SK-N-MC (cell line): Measurements from ENCODE around the gene CHST13.

Experiments
- EZH2 ChIP-seq: fragments of 200-600 bp; sonication (generic); IDR thresholded peaks from one replicate; pipeline ENCODE4 v1.6.1; 2017; ENCODE audit warnings: antibody characterized with exemption
- POLR2AphosphoS5 ChIP-seq: IDR thresholded peaks from 2 replicates; pipeline ENCODE4 v1.6.1; 2012; ENCODE audit warnings: mild to moderate bottlenecking, low read depth, low read length, borderline replicate concordance

DNA sequence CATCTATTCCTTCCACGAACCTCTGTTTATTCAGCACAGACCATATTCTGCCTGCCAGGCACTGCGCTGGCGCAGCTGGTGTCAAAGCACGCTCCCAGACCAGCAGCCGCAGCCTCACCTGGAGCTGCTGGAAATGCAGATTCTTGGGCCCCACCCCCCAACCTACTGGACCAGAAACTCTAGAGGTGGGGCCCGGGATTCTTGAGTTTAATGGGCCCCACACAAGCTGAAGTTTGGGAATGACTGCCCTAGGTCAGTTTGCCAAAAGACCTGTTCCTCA is 7.0 kb downstream of the CHST13 start:
- TF ChIP-seq POLR2AphosphoS5 (no peak), EZH2 (no peak)
